ENCODE data around the gene CHADL.

DNA sequence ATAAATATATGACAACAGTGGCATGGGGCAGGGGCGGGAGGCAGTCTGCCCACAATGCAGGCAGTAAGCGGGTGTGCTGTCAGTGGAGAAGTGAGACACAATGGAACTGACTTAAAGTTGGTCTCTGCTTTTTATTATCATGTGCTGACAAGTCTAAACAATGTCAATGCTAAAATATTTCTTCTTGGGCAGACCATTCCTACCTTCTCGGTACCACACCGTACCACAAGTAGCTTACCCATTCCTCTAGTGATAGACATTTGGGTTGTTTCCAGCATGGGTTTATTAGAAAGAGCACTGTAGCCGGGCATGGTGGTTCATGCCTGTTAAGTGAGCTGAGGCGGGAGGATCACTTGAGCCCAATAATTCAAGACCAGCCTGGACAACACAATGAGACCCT lies 2.6 kb upstream of the CHADL start:
- TF ChIP-seq USF2 (IDR thresholded peaks at IDR 0.05; ENCODE audit: borderline replicate concordance, low read depth, low read length), result no peak
- no peak for TF ChIP-seq TCF12 (IDR thresholded peaks at IDR 0.05)

Measured in SK-N-SH (cell line).